Ovary (tissue), 9 donors: ENCODE results near the gene ACAD11. TPM values are rescaled to one million over a fixed set of nuclear protein-coding genes. Genes with fewer than 3 reads are reported as not detected.
A peak's percentile ranks its signal among the peaks of the same experiment; 100 is the strongest.

Experiments
- DNase-seq, 5 donors: peaks; one replicate each; pipeline ENCODE4 v3.0.0-alpha.2; 2019 to 2020
- H3K27ac ChIP-seq, 2 donors: fragments of 200-600 bp; one replicate each; pipeline versions ENCODE4 v1.5.1 to v1.8.0; 2019 to 2022
- H3K27me3 ChIP-seq: fragments of 200-600 bp; one replicate; pipeline ENCODE4 v1.8.0; 2022
- H3K36me3 ChIP-seq: fragments of 200-600 bp; sonication (generic); one replicate; pipeline ENCODE4 v1.5.1; 2019
- H3K4me1 ChIP-seq: one replicate; pipeline ENCODE4 v1.8.1; 2013; ENCODE audit warnings: mild to moderate bottlenecking, moderate library complexity; ENCODE audit not compliant: insufficient read depth
- H3K4me3 ChIP-seq: fragments of 200-600 bp; sonication (generic); one replicate; pipeline ENCODE4 v1.5.1; 2017
- H3K9me3 ChIP-seq, 2 donors: fragments of 200-600 bp in 1 of 2; sonication (generic) in 1 of 2; one replicate each; pipeline versions ENCODE4 v1.5.1 to v1.8.1; 2013 to 2019; ENCODE audit warnings: mild to moderate bottlenecking in 1 of 2, moderate library complexity in 1 of 2
- CTCF ChIP-seq, 3 donors: fragments of 450-650 bp in 2 of 3; fragments of 200-600 bp in 1 of 3; IDR thresholded peaks; one replicate each; pipeline versions ENCODE4 v1.5.1 to v1.8.0; 2016 to 2022; ENCODE audit warnings: antibody characterized with exemption in 3 of 3, mild to moderate bottlenecking in 1 of 3
- EP300 ChIP-seq: sonication (generic); formaldehyde crosslinking; IDR thresholded peaks from one replicate; pipeline ENCODE4 v1.6.1; 2017; ENCODE audit warnings: antibody characterized with exemption
- POLR2A ChIP-seq: fragments of 450-650 bp; IDR thresholded peaks from one replicate; pipeline ENCODE4 v1.6.1; 2017; ENCODE audit warnings: antibody characterized with exemption, mild to moderate bottlenecking, moderate library complexity
- WGBS, 3 donors: extraction: QIAGEN DNeasy Blood & Tissue Kit in 1 of 3; methylation state at CpG; one replicate each; pipeline versions ENCODE4 v1.1.5 to v1.1.7; 2013 to 2017; 5-methylcytosine and 5-hydroxymethylcytosine counted together
- intact Hi-C, 4 donors: fragments of 100-400 bp; cut with DNase I; formaldehyde crosslinking; loops; one replicate each; pipeline versions ENCODE4 v1.11.0 to v1.15.1; 2022 to 2023
- polyA plus RNA-seq, 2 donors: library from polyadenylated mRNA; stranded (reverse); fragments of 200-250 nt in 1 of 2; fragments of 350-450 nt in 1 of 2; fragmentation: Illumina TruSeq in 1 of 2; extraction: RNeasy Lipid Tissue Mini Kit (QIAGEN cat#74804) in 1 of 2; gene quantifications; one replicate each; pipeline ENCODE4 v1.2.3, GENCODE V29; 2013 to 2014
- total RNA-seq, 7 donors: library from RNA; depleted of rRNA in 2 of 7; stranded (reverse); fragments of >200 nt in 2 of 7; fragmentation: NEBNext Ultra II Directional in 3 of 7; extraction: Animal tissue kit (Norgen Biotek cat#: 25700) in 3 of 7; gene quantifications; one replicate each; pipeline versions ENCODE4 v1.1.0 to v1.2.4, GENCODE V29; 2016 to 2023
- donor health status: DM: no; HTN: no; CAD: no; lungs with moderate emphysema.
- donor health status: DM: no; HTN: no; CAD: no.
- donor health status: Bipolar disorder and iron deficiency.
- donor health status: DM: yes; HTN: yes; CAD: no.
- donor health status: DM: no; HTN: no; CAD: no.
- donor health status: DM: yes; HTN: yes; CAD: no.

The ACAD11 gene
- total and polyA plus RNA-seq, 9 donors, result 18.7 to 48.8 (median 25.8) TPM

- intact Hi-C loops, result loop anchor here in 3 of 4 donors (2.0 to 10.0 kb wide), 3 partner anchors 104 to 108 kb away; no protein-coding TSS in a partner anchor
- H3K4me3 ChIP-seq, result no peak overlapping the region
- no peak for DNase-seq
- TF ChIP-seq CTCF (IDR thresholded peaks at IDR 0.05), result no peak
- no peak for TF ChIP-seq EP300
- TF ChIP-seq POLR2A, result no peak
- no peaks in the 10 kb centered on the region for H3K36me3 ChIP-seq
- 85 to 95% (median 90%) methylated on average over 1 of the region's 1 CpG for WGBS, 3 donors
- H3K4me1 ChIP-seq, result peaks cover 3% of the 10 kb centered on the region
- no peak overlapping the region for H3K27ac ChIP-seq
- no peaks in the 10 kb centered on the region for H3K9me3 ChIP-seq
- no peaks in the 10 kb centered on the region for H3K27me3 ChIP-seq
Observed at GRCh38 chr3:132537297-132537696, 122.3 kb downstream of the ACAD11 start.

GRCh38 chr3:132536442-132537153 lies 123.0 kb downstream of the ACAD11 start:
- 89 to 95% (median 89%) methylated on average over 3 of the region's 3 CpGs for WGBS, 3 donors

GRCh38 chr3:132535575-132536441 lies 123.8 kb downstream of the ACAD11 start:
- DNase-seq, result peak; percentile 50 to 81 (median 58)
- Histone ChIP-seq H3K9me3 (no peaks in the 10 kb centered on the region), H3K4me1 (peaks cover 3% of the 10 kb centered on the region), H3K36me3 (peaks cover 2% of the 10 kb centered on the region), H3K27me3 (no peaks in the 10 kb centered on the region), H3K27ac (no peak overlapping the region), H3K4me3 (no peak overlapping the region)
- 58 to 59% (median 58%) methylated on average over 7 of the region's 7 CpGs for WGBS, 3 donors
- no peak for TF ChIP-seq POLR2A
- TF ChIP-seq CTCF (IDR thresholded peaks at IDR 0.05), result peak in 2 of 3 donors; percentile 55 to 62
- intact Hi-C loops, result loop anchor here (2.0 to 10.0 kb wide), 4 partner anchors 105 to 109 kb away; no protein-coding TSS in a partner anchor

More at GRCh38 chr3:132536442-132537153, 123.0 kb downstream of the ACAD11 start:
- no peak overlapping the region for H3K4me3 ChIP-seq
- H3K9me3 ChIP-seq, result no peaks in the 10 kb centered on the region
- H3K4me1 ChIP-seq, result peaks cover 3% of the 10 kb centered on the region
- TF ChIP-seq POLR2A, result no peak
- no peak for TF ChIP-seq EP300
- no peak for TF ChIP-seq CTCF (IDR thresholded peaks at IDR 0.05)
- no peak overlapping the region for H3K27ac ChIP-seq
- H3K36me3 ChIP-seq, result peaks cover 2% of the 10 kb centered on the region
- no peaks in the 10 kb centered on the region for H3K27me3 ChIP-seq
- intact Hi-C loops, result loop anchor here in 3 of 4 donors (2.0 to 10.0 kb wide), 3 partner anchors 104 to 108 kb away; no protein-coding TSS in a partner anchor
- DNase-seq, result no peak

- Histone ChIP-seq H3K4me3 (no peak overlapping the region), H3K36me3 (peaks cover 2% of the 10 kb centered on the region), H3K4me1 (no peaks in the 10 kb centered on the region), H3K9me3 (no peaks in the 10 kb centered on the region), H3K27me3 (no peaks in the 10 kb centered on the region), H3K27ac (no peak overlapping the region)
- DNase-seq, result no peak
- 86 to 89% (median 88%) methylated on average over 3 of the region's 3 CpGs for WGBS, 3 donors
- intact Hi-C loops, result loop anchor here in 1 of 4 donors (10.0 kb wide), 1 partner anchor 114 kb away; no protein-coding TSS in a partner anchor
- TF ChIP-seq POLR2A (no peak), CTCF (IDR thresholded peaks at IDR 0.05) (no peak), EP300 (no peak)
Observed at GRCh38 chr3:132530624-132531023, 129.0 kb downstream of the ACAD11 start.
